ENCODE results near the gene MYL12B.

The MYL12B gene

GRCh38 chr18:3251249-3251962, 10.5 kb upstream of the MYL12B start:
- DNase-seq (ENCODE audit: low spot score) = no peak
- POLR2A ChIA-PET (ENCODE audit: low non-redundant PET) = interaction anchor here (0.7 kb wide), 1 partner anchor 10 kb away, joined by 4 read pairs; no protein-coding TSS in a partner anchor
- CTCF ChIA-PET = interaction anchor here (0.6 to 0.7 kb wide), 2 partner anchors 13 to 269 kb away, joined by 3 to 4 read pairs; no protein-coding TSS in a partner anchor
- no peak for TF ChIP-seq CTCF (conservative IDR thresholded peaks at IDR 0.05; ENCODE audit: low read depth)
- no peak overlapping the region for H3K27ac ChIP-seq

GRCh38 chr18:3251963-3252277, 10.0 kb upstream of the MYL12B start:
- DNase-seq (ENCODE audit: low spot score) = no peak
- no peak overlapping the region for H3K27ac ChIP-seq
- POLR2A ChIA-PET (ENCODE audit: low non-redundant PET) = no interaction called here
- no peak for TF ChIP-seq CTCF (conservative IDR thresholded peaks at IDR 0.05; ENCODE audit: low read depth)
- CTCF ChIA-PET = interaction anchor here (0.6 kb wide), 1 partner anchor 269 kb away, joined by 4 read pairs; no protein-coding TSS in a partner anchor

- CTCF ChIA-PET = no interaction called here
Measured at GRCh38 chr18:3252843-3253242, 9.1 kb upstream of the MYL12B start.

GRCh38 chr18:3254725-3255124, 7.2 kb upstream of the MYL12B start:
- no peak for TF ChIP-seq CTCF (conservative IDR thresholded peaks at IDR 0.05; ENCODE audit: low read depth)
- no peak overlapping the region for H3K27ac ChIP-seq
- POLR2A ChIA-PET (ENCODE audit: low non-redundant PET) = no interaction called here
- DNase-seq (ENCODE audit: low spot score) = no peak
- CTCF ChIA-PET = interaction anchor here (0.6 kb wide), 1 partner anchor 8 kb away, joined by 4 read pairs; no protein-coding TSS in a partner anchor

More at GRCh38 chr18:3252843-3253242, 9.1 kb upstream of the MYL12B start:
- no peak for DNase-seq (ENCODE audit: low spot score)
- no peak for TF ChIP-seq CTCF (conservative IDR thresholded peaks at IDR 0.05; ENCODE audit: low read depth)
- no peak overlapping the region for H3K27ac ChIP-seq
- POLR2A ChIA-PET (ENCODE audit: low non-redundant PET) = no interaction called here

GRCh38 chr18:3255611-3256165, 6.2 kb upstream of the MYL12B start:
- no peak overlapping the region for H3K27ac ChIP-seq
- ChIA-PET POLR2A (ENCODE audit: low non-redundant PET) (no interaction called here), CTCF (interaction anchor here (0.6 kb wide), 1 partner anchor 26 kb away, joined by 3 read pairs; no protein-coding TSS in a partner anchor)
- no peak for TF ChIP-seq CTCF (conservative IDR thresholded peaks at IDR 0.05; ENCODE audit: low read depth)
- DNase-seq (ENCODE audit: low spot score) = no peak

GRCh38 chr18:3256693-3257626, 5.0 kb upstream of the MYL12B start:
- ChIA-PET POLR2A (ENCODE audit: low non-redundant PET) (no interaction called here), CTCF (no interaction called here)
- DNase-seq (ENCODE audit: low spot score) = no peak
- H3K27ac ChIP-seq = peak overlapping the region; percentile 57
- TF ChIP-seq CTCF (conservative IDR thresholded peaks at IDR 0.05; ENCODE audit: low read depth) = no peak

Measured in RWPE1 (cell line).